OCI-LY1 (cell line): ENCODE data around the gene RADIL.

Experiments
- H2AFZ ChIP-seq: fragments of 200-600 bp; sonication (generic), shearing (Covaris generic); 2 replicates; pipeline ENCODE4 v1.6.0; 2014; ENCODE audit warnings: antibody characterized with exemption, mild to moderate bottlenecking, low read length
- H3F3A ChIP-seq: fragments of 200-600 bp; sonication (generic), shearing (Covaris generic); 2 replicates; pipeline ENCODE4 v1.6.0; 2014; ENCODE audit warnings: mild to moderate bottlenecking, antibody characterized with exemption, low read length, moderate library complexity; ENCODE audit not compliant: insufficient read depth
- H3K27ac ChIP-seq: fragments of 200-600 bp; sonication (generic); 2 replicates; pipeline ENCODE4 v1.5.1; 2014; ENCODE audit warnings: low read length, mixed run types, mild to moderate bottlenecking, low read depth; ENCODE audit not compliant: poor library complexity, severe bottlenecking
- H3K27me3 ChIP-seq: fragments of 200-600 bp; sonication (generic); 2 replicates; pipeline ENCODE4 v1.6.0; 2014; ENCODE audit warnings: antibody characterized with exemption, mild to moderate bottlenecking, low read length, moderate library complexity; ENCODE audit not compliant: insufficient read depth
- H3K36me3 ChIP-seq: fragments of 200-600 bp; sonication (generic); 2 replicates; pipeline ENCODE4 v1.6.1; 2014; ENCODE audit warnings: mild to moderate bottlenecking, antibody characterized with exemption, low read length, moderate library complexity, mixed read lengths; ENCODE audit not compliant: insufficient read depth
- H3K4me1 ChIP-seq: fragments of 200-600 bp; sonication (generic); 2 replicates; pipeline ENCODE4 v1.5.1; 2014; ENCODE audit warnings: mild to moderate bottlenecking, low read length, moderate library complexity; ENCODE audit not compliant: insufficient read depth, severe bottlenecking
- H3K4me2 ChIP-seq: fragments of 200-600 bp; sonication (generic), shearing (Covaris generic); 2 replicates; pipeline ENCODE4 v1.6.1; 2014; ENCODE audit warnings: low read length
- H3K4me3 ChIP-seq: fragments of 200-600 bp; sonication (generic); 2 replicates; pipeline ENCODE4 v1.5.1; 2014; ENCODE audit warnings: low read length, low read depth, mild to moderate bottlenecking, mixed read lengths; ENCODE audit not compliant: poor library complexity, severe bottlenecking
- H3K79me2 ChIP-seq: fragments of 200-600 bp; shearing (Covaris generic); 2 replicates; pipeline ENCODE4 v1.6.1; 2016; ENCODE audit warnings: mixed run types, low read length, mixed read lengths; ENCODE audit not compliant: insufficient read depth
- H3K9ac ChIP-seq: fragments of 200-600 bp; sonication (generic), shearing (Covaris generic); 2 replicates; pipeline ENCODE4 v1.6.1; 2014; ENCODE audit warnings: mild to moderate bottlenecking, low read length, mixed read lengths
- H3K9me2 ChIP-seq: fragments of 200-600 bp; sonication (generic), shearing (Covaris generic); 2 replicates; pipeline ENCODE4 v1.6.1; 2014; ENCODE audit warnings: low read depth, mild to moderate bottlenecking, low read length, mixed read lengths
- H3K9me3 ChIP-seq: fragments of 200-600 bp; shearing (Covaris generic); 2 replicates; pipeline ENCODE4 v1.6.1; 2014; ENCODE audit warnings: low read length, mixed read lengths
- H4K20me1 ChIP-seq: fragments of 200-600 bp; sonication (generic), shearing (Covaris generic); 2 replicates; pipeline ENCODE4 v1.6.0; 2016; ENCODE audit warnings: mild to moderate bottlenecking, low read length; ENCODE audit not compliant: insufficient read depth
- EZH2 ChIP-seq: fragments of 200-600 bp; sonication (generic), shearing (Covaris generic); IDR thresholded peaks from 2 replicates; pipeline ENCODE4 v1.8.0; 2017; ENCODE audit warnings: borderline replicate concordance, mixed run types, mild to moderate bottlenecking, antibody characterized with exemption, low read length, moderate library complexity, mixed read lengths
- TF ChIP-seq, protein P1 (sequence below): fragments of 200-600 bp; sonication (generic), shearing (Covaris generic); IDR thresholded peaks from 2 replicates; pipeline ENCODE4 v1.5.1; 2017; ENCODE audit warnings: mild to moderate bottlenecking, antibody characterized with exemption, low read length, moderate library complexity, mixed read lengths

Gene RADIL

DNA sequence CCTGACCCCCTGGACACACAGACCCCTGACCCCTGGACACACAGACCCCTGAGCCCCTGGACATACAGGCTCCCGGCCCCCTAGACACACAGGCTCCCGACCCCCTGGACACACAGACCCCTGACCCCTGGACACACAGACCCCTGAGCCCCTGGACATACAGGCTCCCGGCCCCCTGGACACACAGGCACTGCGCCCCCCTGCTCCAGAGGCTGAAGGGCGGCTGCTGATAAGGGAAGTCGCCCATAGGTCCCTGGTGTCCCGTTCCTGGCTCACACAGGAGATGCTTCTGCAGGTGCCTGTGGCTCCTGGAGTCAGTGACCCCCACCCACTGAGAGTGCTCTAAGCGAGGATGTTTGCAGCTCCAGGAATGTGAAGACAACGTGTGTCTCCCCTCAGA lies 111.8 kb downstream of the RADIL start:
- no peaks in the 10 kb centered on the region for H3K27me3 ChIP-seq
- no peaks in the 10 kb centered on the region for H3K9me3 ChIP-seq
- no peak overlapping the region for H3K9ac ChIP-seq
- no peak overlapping the region for H3K4me2 ChIP-seq
- no peak for TF ChIP-seq EZH2
- TF ChIP-seq, protein P1, sequence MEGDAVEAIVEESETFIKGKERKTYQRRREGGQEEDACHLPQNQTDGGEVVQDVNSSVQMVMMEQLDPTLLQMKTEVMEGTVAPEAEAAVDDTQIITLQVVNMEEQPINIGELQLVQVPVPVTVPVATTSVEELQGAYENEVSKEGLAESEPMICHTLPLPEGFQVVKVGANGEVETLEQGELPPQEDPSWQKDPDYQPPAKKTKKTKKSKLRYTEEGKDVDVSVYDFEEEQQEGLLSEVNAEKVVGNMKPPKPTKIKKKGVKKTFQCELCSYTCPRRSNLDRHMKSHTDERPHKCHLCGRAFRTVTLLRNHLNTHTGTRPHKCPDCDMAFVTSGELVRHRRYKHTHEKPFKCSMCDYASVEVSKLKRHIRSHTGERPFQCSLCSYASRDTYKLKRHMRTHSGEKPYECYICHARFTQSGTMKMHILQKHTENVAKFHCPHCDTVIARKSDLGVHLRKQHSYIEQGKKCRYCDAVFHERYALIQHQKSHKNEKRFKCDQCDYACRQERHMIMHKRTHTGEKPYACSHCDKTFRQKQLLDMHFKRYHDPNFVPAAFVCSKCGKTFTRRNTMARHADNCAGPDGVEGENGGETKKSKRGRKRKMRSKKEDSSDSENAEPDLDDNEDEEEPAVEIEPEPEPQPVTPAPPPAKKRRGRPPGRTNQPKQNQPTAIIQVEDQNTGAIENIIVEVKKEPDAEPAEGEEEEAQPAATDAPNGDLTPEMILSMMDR: no peak
- H3K4me3 ChIP-seq: no peak overlapping the region
- peaks cover 18% of the 10 kb centered on the region for H3K4me1 ChIP-seq
- no peaks in the 10 kb centered on the region for H3F3A ChIP-seq
- peaks cover 6% of the 10 kb centered on the region; the same call in 1 of the 2 replicates for H3K79me2 ChIP-seq
- H3K36me3 ChIP-seq: no peaks in the 10 kb centered on the region; the same call in 1 of the 2 replicates
- no peak overlapping the region for H3K27ac ChIP-seq
- no peaks in the 10 kb centered on the region for H4K20me1 ChIP-seq
- H3K9me2 ChIP-seq: no peaks in the 10 kb centered on the region
- no peak overlapping the region for H2AFZ ChIP-seq

DNA sequence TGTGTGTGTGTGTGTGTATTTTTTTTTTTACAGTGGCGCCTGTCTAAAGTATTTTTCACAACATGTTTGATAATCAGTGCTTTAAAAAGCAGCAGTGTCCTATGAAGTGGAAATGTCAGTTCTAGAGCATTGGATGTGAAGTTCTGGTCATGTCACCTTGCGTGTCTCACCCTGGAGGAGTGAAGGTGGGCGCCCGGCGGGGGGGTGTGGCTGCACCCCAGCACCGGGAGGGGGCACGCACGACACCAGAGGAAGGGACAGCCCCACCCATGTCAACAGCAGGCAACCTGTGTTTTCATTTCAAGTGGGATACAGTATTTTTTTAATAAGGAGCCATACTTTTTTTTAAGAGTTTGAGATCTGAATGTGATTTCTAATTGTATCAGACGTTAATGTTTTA lies 112.6 kb downstream of the RADIL start:
- Histone ChIP-seq H2AFZ (no peak overlapping the region), H3K36me3 (no peaks in the 10 kb centered on the region; the same call in 1 of the 2 replicates), H3K27me3 (no peaks in the 10 kb centered on the region), H3K9ac (no peak overlapping the region), H3K4me3 (no peak overlapping the region), H3K27ac (no peak overlapping the region), H3F3A (no peaks in the 10 kb centered on the region), H3K4me1 (peaks cover 10% of the 10 kb centered on the region), H3K79me2 (peaks cover 2% of the 10 kb centered on the region; the same call in 1 of the 2 replicates), H3K9me2 (no peaks in the 10 kb centered on the region), H3K9me3 (no peaks in the 10 kb centered on the region), H3K4me2 (no peak overlapping the region), H4K20me1 (no peaks in the 10 kb centered on the region)
- TF ChIP-seq, protein P1: no peak
- TF ChIP-seq EZH2: no peak

GRCh38 chr7:4769761-4770160 lies 113.8 kb downstream of the RADIL start:
- Histone ChIP-seq H4K20me1 (no peaks in the 10 kb centered on the region), H2AFZ (no peak overlapping the region), H3K27me3 (no peaks in the 10 kb centered on the region), H3F3A (no peaks in the 10 kb centered on the region), H3K4me3 (no peak overlapping the region), H3K4me1 (peaks cover 8% of the 10 kb centered on the region), H3K9me3 (no peaks in the 10 kb centered on the region), H3K9me2 (no peaks in the 10 kb centered on the region), H3K9ac (no peak overlapping the region), H3K36me3 (no peaks in the 10 kb centered on the region; the same call in 1 of the 2 replicates), H3K79me2 (no peaks in the 10 kb centered on the region), H3K4me2 (no peak overlapping the region), H3K27ac (no peak overlapping the region)
- no peak for TF ChIP-seq EZH2
- TF ChIP-seq, protein P1: no peak
